GM23248 (cell line): Measurements from ENCODE around the gene IQCN. TPM values are rescaled to one million over a fixed set of nuclear protein-coding genes. Genes with fewer than 3 reads are reported as not detected.

Source experiments
- DNase-seq: peaks from one replicate; pipeline ENCODE4 v3.0.0-alpha.2; 2015
- H2AFZ ChIP-seq: fragments of 200-600 bp; sonication (generic); 2 replicates; pipeline ENCODE4 v1.6.1; 2016; ENCODE audit warnings: antibody characterized with exemption
- H3F3A ChIP-seq: fragments of 200-600 bp; sonication (generic); 2 replicates; pipeline ENCODE4 v1.6.1; 2016; ENCODE audit warnings: mild to moderate bottlenecking, antibody characterized with exemption, mixed run types; ENCODE audit not compliant: insufficient read depth
- H3K27ac ChIP-seq: fragments of 200-600 bp; sonication (generic); 2 replicates; pipeline ENCODE4 v1.5.1; 2016; ENCODE audit warnings: mild to moderate bottlenecking
- H3K27me3 ChIP-seq: fragments of 200-600 bp; sonication (generic); replicated peaks from 2 replicates; pipeline ENCODE4 v1.6.1; 2016; ENCODE audit warnings: mild to moderate bottlenecking; ENCODE audit not compliant: insufficient read depth
- H3K36me3 ChIP-seq: fragments of 200-600 bp; sonication (generic); 2 replicates; pipeline ENCODE4 v1.6.1; 2016; ENCODE audit warnings: low read depth, mild to moderate bottlenecking
- H3K4me1 ChIP-seq: fragments of 200-600 bp; sonication (generic); 2 replicates; pipeline ENCODE4 v1.6.1; 2016; ENCODE audit warnings: mild to moderate bottlenecking; ENCODE audit not compliant: insufficient read depth
- H3K4me2 ChIP-seq: fragments of 200-600 bp; sonication (generic); one replicate; pipeline ENCODE4 v1.6.1; 2016; ENCODE audit warnings: mild to moderate bottlenecking; ENCODE audit not compliant: unreplicated experiment
- H3K4me3 ChIP-seq: fragments of 200-600 bp; sonication (generic); 2 replicates; pipeline ENCODE4 v1.5.1; 2016; ENCODE audit warnings: mild to moderate bottlenecking
- H3K79me2 ChIP-seq: fragments of 200-600 bp; sonication (generic); 2 replicates; pipeline ENCODE4 v1.6.1; 2016; ENCODE audit warnings: mild to moderate bottlenecking; ENCODE audit not compliant: insufficient read depth
- H3K9ac ChIP-seq: fragments of 200-600 bp; sonication (generic); 2 replicates; pipeline ENCODE4 v1.6.1; 2016; ENCODE audit warnings: mild to moderate bottlenecking
- H3K9me2 ChIP-seq: fragments of 200-600 bp; sonication (generic); 2 replicates; pipeline ENCODE4 v1.6.1; 2016; ENCODE audit warnings: mixed run types, mild to moderate bottlenecking, moderate library complexity; ENCODE audit not compliant: insufficient read depth
- H3K9me3 ChIP-seq: fragments of 200-600 bp; sonication (generic); one replicate; pipeline ENCODE4 v1.6.1; 2017; ENCODE audit warnings: low read depth
- H4K20me1 ChIP-seq: fragments of 200-600 bp; sonication (generic); 2 replicates; pipeline ENCODE4 v1.6.0; 2016; ENCODE audit not compliant: insufficient read depth
- EZH2 ChIP-seq: fragments of 200-600 bp; sonication (generic); IDR thresholded peaks from 2 replicates; pipeline ENCODE4 v1.6.1; 2018; ENCODE audit warnings: antibody characterized with exemption, mild to moderate bottlenecking; ENCODE audit not compliant: insufficient read depth, poor library complexity, severe bottlenecking
- EZH2phosphoT487 ChIP-seq: fragments of 200-600 bp; sonication (generic); IDR thresholded peaks from 2 replicates; pipeline ENCODE4 v1.6.1; 2018; ENCODE audit warnings: antibody characterized with exemption, moderate library complexity, mild to moderate bottlenecking, low read depth; ENCODE audit not compliant: insufficient read depth
- WGBS, 2 experiments: methylation state at CpG; one replicate each; pipeline ENCODE4 v1.1.6; 2015 to 2017; ENCODE audit warnings: low lambda C conversion rate in 2 of 2, low coverage in 1 of 2; ENCODE audit errors: missing lambda C conversion rate in 2 of 2; 5-methylcytosine and 5-hydroxymethylcytosine counted together
- in situ Hi-C: fragments of 300-500 bp; cut with MboI; formaldehyde crosslinking; loops from 2 replicates; pipeline ENCODE4 v1.15.0; 2020
- polyA plus RNA-seq: library from polyadenylated mRNA; unstranded; fragments of >200 nt; fragmentation: Nextera tagmentation; extraction: Ambion mirVana; gene quantifications from 2 replicates; pipeline ENCODE4 v1.2.1, GENCODE V29; 2016
- total RNA-seq: library from RNA; depleted of rRNA; stranded (reverse); fragments of >200 nt; shearing (Covaris generic); gene quantifications from 2 replicates; pipeline ENCODE4 v1.2.3, GENCODE V29; 2014

IQCN gene
- total and polyA plus RNA-seq, 2 experiments from 2014 or later, result 0.11 to 0.16 TPM

DNA sequence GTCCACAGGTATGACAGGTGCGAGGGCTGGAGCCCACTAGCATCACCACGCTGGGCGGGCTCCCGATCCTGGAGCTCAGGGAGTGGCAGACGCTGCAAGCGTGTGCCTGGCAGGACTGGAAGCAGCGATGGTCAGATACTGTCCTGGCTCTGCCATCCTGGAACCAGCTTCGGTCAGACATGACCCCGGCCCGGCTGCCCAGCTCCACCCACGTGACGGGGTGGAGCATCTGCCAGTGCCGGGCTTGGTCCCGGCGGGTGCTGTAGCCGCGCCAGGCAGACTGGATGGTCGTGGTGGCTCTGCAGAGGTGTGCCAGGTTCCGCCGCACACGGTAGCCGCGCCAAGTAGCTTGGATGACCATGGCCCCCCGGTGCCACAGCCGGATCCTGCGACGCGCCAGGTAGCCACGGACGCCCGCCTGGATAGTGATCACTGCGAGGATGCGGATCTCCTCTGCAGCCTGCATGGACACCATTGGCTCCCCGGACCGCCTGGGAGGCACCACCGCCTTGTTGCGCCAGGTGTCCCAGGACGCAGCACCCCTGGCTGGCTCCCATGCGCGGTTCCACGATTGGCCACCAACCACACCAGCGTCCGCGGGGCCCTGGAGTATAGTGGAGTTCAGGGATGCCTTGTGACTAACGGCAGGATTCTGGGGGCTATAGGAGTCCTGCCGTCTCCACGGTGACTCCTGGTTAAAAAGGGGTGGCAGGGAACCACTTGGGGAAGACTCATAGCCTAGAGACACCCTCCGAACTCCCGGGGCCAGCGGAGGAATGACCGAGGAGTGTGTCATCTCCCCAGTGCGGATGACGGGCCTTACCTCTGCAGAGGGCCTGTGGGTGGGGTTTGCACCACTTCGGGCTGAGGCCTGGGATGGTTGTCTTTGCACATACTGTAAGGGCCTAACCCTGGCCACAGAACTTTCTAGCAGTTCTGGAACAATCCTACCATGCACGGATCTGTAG lies 16.5 kb downstream of the IQCN start:
- 87% methylated on average over 41 to 51 of the region's 55 CpGs for WGBS, 2 experiments
- Histone ChIP-seq H3K4me3 (no peak overlapping the region), H3K9me3 (no peaks in the 10 kb centered on the region), H4K20me1 (no peaks in the 10 kb centered on the region), H3K4me2 (no peak overlapping the region), H3K9me2 (no peaks in the 10 kb centered on the region), H2AFZ (no peak overlapping the region), H3F3A (no peaks in the 10 kb centered on the region), H3K9ac (no peak overlapping the region), H3K27ac (no peak overlapping the region), H3K36me3 (no peaks in the 10 kb centered on the region), H3K4me1 (peaks cover 11% of the 10 kb centered on the region; the same call in 1 of the 2 replicates), H3K79me2 (no peaks in the 10 kb centered on the region), H3K27me3 (no peaks in the 10 kb centered on the region)
- DNase-seq, result peak; percentile 40
- TF ChIP-seq EZH2 (no peak), EZH2phosphoT487 (no peak)
- in situ Hi-C loops, result no loop called here

DNA sequence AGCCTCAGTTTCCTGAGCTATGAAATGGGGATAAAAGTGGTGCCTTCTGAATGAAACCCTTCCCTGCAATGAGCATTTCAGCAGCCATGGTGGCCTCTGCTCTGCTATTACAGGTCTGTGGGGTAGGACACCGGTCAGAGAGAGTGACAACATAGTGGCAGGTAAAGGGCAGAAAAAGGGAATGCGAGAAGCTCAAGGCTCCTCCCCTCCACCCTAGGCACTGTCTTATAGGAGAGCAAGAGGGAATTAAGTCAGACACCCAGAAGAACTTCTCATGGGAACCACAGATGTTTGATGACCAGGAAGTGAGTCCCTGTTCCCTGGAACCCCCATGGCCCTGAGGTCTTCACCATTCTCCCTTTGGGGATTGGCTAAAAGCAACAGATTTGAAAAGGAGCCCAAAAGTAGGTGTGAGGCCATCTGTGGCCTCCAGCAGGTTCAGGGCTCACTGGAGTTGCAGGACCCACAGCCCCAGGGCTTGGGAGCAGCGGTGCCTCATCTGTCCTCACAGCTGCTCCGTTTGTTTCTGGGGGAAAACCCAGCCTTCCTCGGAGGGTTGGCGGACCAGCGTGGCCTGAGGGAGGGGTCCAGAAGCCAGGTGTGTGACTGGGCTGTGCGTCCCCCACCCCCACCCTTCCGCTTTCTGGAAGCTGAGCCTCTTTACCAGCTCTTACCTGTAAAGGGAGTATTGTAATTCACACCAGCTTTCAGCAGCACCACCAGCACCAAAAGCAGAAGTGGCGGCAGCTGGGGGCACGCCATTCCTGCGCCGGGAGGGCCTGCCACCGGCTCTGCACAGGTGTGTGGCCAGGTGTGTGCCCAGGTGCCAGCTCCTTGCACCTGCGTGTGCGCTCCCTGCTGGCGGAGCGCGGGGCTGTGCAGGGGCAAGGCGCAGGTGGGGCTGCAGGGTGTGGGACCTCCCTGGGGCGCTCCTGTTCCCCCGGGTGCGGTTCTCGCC lies 19.4 kb downstream of the IQCN start:
- WGBS, 2 experiments, result 20 to 28% methylated on average over 24 of the region's 24 CpGs
- no peaks in the 10 kb centered on the region for H3K9me3 ChIP-seq
- in situ Hi-C loops, result no loop called here
- no peak overlapping the region for H2AFZ ChIP-seq
- H4K20me1 ChIP-seq, result no peaks in the 10 kb centered on the region
- no peaks in the 10 kb centered on the region for H3K36me3 ChIP-seq
- peak; percentile 26 for DNase-seq
- H3K27ac ChIP-seq, result no peak overlapping the region
- no peaks in the 10 kb centered on the region for H3F3A ChIP-seq
- no peaks in the 10 kb centered on the region for H3K9me2 ChIP-seq
- H3K4me2 ChIP-seq, result no peak overlapping the region
- TF ChIP-seq EZH2phosphoT487, result no peak
- H3K9ac ChIP-seq, result no peak overlapping the region
- H3K79me2 ChIP-seq, result no peaks in the 10 kb centered on the region
- H3K4me3 ChIP-seq, result no peak overlapping the region
- no peaks in the 10 kb centered on the region for H3K27me3 ChIP-seq
- H3K4me1 ChIP-seq, result peaks cover 11% of the 10 kb centered on the region; the same call in 1 of the 2 replicates

- Histone ChIP-seq H3K9me3 (no peaks in the 10 kb centered on the region), H3F3A (no peaks in the 10 kb centered on the region), H3K9ac (no peak overlapping the region), H3K4me3 (no peak overlapping the region), H4K20me1 (no peaks in the 10 kb centered on the region), H2AFZ (peak overlapping the region; percentile 49; the same call in 1 of the 2 replicates), H3K9me2 (no peaks in the 10 kb centered on the region), H3K27ac (no peak overlapping the region), H3K79me2 (no peaks in the 10 kb centered on the region), H3K4me1 (peaks cover 5% of the 10 kb centered on the region; the same call in 1 of the 2 replicates), H3K27me3 (no peaks in the 10 kb centered on the region), H3K4me2 (no peak overlapping the region), H3K36me3 (no peaks in the 10 kb centered on the region)
- 22% methylated on average over 5 of the region's 5 CpGs for WGBS, 2 experiments
- TF ChIP-seq EZH2phosphoT487, result no peak
- no peak for TF ChIP-seq EZH2
- peak; percentile 58 for DNase-seq
- in situ Hi-C loops, result no loop called here
These were observed 20.5 kb downstream of the IQCN start for GRCh38 chr19:18253716-18254115.

DNA sequence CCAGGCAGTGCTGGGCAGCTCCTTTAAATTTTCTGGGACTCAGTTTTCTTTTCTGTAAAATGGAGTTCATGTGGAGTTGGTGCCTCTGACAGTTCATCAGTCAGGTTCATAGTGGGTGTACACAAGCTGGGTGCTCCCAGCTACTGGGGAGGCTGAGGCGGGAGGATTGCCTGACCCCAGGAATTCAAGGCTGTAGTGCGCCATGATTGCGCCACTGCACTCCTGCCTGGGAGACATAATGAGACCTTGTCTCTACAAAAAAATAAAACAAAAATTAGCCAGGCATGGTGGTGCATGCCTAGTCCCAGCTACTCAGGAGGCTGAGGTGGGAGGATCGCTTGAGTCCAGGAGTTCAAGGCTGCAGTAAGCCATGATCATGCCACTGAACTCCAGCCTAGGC lies 21.1 kb downstream of the IQCN start:
- no peak overlapping the region for H3K4me2 ChIP-seq
- no peak overlapping the region for H3K27ac ChIP-seq
- 84 to 90% methylated on average over 4 of the region's 4 CpGs for WGBS, 2 experiments
- H3K4me1 ChIP-seq, result peaks cover 5% of the 10 kb centered on the region; the same call in 1 of the 2 replicates
- no peaks in the 10 kb centered on the region for H4K20me1 ChIP-seq
- no peak overlapping the region for H3K4me3 ChIP-seq
- in situ Hi-C loops, result no loop called here
- H2AFZ ChIP-seq, result no peak overlapping the region
- no peaks in the 10 kb centered on the region for H3K79me2 ChIP-seq
- H3K9me3 ChIP-seq, result no peaks in the 10 kb centered on the region
- no peak overlapping the region for H3K9ac ChIP-seq
- no peak for DNase-seq
- TF ChIP-seq EZH2 (no peak), EZH2phosphoT487 (no peak)
- H3K27me3 ChIP-seq, result no peaks in the 10 kb centered on the region
- no peaks in the 10 kb centered on the region for H3F3A ChIP-seq
- no peaks in the 10 kb centered on the region for H3K36me3 ChIP-seq
- no peaks in the 10 kb centered on the region for H3K9me2 ChIP-seq
